ENCODE data around the gene KCTD14. TPM values are rescaled to one million over a fixed set of nuclear protein-coding genes. Genes with fewer than 3 reads are reported as not detected.

KCTD14 gene
- total and polyA plus RNA-seq, 2 of the 8 experiments (the other 6 are each of a cell fraction or from before 2014, with no cell fraction given) = 21.6 to 24.9 TPM

DNA sequence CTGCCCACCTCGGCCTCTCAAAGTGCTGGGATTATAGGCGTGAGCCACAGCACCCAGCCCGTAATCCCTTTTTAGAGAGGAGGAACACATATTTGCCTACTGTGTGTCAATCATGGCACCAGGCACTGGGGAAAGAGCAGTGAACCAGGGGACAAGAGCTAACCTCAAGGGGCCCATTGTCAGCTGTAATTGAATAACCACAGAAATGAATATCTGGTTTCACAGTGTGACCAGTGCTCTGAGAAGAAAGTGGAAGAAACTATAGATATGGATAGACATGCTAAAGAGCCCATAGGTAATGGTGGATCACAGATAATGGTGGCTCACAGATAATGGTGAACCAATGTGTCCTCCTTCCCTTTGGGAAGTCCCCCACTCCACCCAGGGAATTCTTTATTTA, 8.6 kb upstream of the KCTD14 start (continued):
- TF ChIP-seq KDM5A (IDR thresholded peaks at IDR 0.05; ENCODE audit: low read length) = no peak
- TF ChIP-seq, protein P1, sequence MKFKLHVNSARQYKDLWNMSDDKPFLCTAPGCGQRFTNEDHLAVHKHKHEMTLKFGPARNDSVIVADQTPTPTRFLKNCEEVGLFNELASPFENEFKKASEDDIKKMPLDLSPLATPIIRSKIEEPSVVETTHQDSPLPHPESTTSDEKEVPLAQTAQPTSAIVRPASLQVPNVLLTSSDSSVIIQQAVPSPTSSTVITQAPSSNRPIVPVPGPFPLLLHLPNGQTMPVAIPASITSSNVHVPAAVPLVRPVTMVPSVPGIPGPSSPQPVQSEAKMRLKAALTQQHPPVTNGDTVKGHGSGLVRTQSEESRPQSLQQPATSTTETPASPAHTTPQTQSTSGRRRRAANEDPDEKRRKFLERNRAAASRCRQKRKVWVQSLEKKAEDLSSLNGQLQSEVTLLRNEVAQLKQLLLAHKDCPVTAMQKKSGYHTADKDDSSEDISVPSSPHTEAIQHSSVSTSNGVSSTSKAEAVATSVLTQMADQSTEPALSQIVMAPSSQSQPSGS (IDR thresholded peaks at IDR 0.05; ENCODE audit: low read length) = no peak
